Transverse colon (tissue), 4 donors: ENCODE results near the gene LEPROT.

ENCODE experiments used
- POLR2A ChIP-seq: fragments of 450-650 bp; IDR thresholded peaks from one replicate; pipeline ENCODE4 v1.6.1; 2016; ENCODE audit warnings: antibody characterized with exemption, mild to moderate bottlenecking, moderate library complexity
- POLR2AphosphoS5 ChIP-seq, 3 donors: sonication (generic); formaldehyde crosslinking; IDR thresholded peaks; one replicate each; pipeline ENCODE4 v1.6.1; 2016; ENCODE audit warnings: antibody characterized with exemption in 3 of 3
- TF ChIP-seq, protein P1 (sequence below), 5 experiments: fragments of 200-600 bp in 3 of 5; fragments of 450-650 bp in 2 of 5; sonication (generic) in 3 of 5; IDR thresholded peaks; 1 replicate in 2 of 5; 2 replicates in 3 of 5; pipeline ENCODE4 v1.5.1; 2016 to 2017; ENCODE audit warnings: antibody characterized with exemption in 5 of 5, inconsistent platforms in 3 of 5, mild to moderate bottlenecking in 2 of 5, moderate library complexity in 1 of 5

DNA sequence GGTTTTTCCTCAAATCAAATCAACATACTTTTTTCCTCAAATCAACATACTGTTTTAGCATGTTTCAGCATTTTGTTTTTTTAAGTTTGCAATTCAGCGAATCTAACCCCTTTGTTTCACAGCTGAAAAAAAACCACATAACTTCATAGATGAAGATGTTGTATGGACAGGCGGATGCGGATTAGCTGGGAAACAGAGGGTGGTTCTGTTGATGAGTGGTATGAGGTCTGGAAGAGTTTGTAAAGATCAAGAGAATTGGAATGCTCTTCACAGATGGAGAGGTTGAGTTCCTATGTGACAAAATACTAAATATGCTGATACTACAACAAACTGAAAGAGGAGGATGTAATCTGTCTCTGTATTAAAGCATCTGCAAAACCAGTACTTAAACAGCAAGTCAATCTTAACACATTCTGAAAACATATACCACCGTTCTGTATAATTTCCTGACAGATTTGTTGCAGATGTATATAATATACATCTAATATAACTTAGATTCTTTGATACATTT is 10.6 kb upstream of the LEPROT start:
- TF ChIP-seq POLR2AphosphoS5 (IDR thresholded peaks at IDR 0.05) (no peak), POLR2A (no peak)
- TF ChIP-seq, protein P1, sequence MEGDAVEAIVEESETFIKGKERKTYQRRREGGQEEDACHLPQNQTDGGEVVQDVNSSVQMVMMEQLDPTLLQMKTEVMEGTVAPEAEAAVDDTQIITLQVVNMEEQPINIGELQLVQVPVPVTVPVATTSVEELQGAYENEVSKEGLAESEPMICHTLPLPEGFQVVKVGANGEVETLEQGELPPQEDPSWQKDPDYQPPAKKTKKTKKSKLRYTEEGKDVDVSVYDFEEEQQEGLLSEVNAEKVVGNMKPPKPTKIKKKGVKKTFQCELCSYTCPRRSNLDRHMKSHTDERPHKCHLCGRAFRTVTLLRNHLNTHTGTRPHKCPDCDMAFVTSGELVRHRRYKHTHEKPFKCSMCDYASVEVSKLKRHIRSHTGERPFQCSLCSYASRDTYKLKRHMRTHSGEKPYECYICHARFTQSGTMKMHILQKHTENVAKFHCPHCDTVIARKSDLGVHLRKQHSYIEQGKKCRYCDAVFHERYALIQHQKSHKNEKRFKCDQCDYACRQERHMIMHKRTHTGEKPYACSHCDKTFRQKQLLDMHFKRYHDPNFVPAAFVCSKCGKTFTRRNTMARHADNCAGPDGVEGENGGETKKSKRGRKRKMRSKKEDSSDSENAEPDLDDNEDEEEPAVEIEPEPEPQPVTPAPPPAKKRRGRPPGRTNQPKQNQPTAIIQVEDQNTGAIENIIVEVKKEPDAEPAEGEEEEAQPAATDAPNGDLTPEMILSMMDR (IDR thresholded peaks at IDR 0.05): no peak
